Activated CD8-positive, alpha-beta T cell treated with anti-CD3 and anti-CD28 coated beads, Interleukin-2, amount 10 ng/mL, durations not matched to agents 7 days and 5 days (primary cell): ENCODE results near the gene TUBGCP2. TPM values are rescaled to one million over a fixed set of nuclear protein-coding genes. Genes with fewer than 3 reads are reported as not detected.

Experiments
- ATAC-seq: fragments of 150-1000 bp; cut with Tn5 transposase; one replicate; pipeline ENCODE4 v1.10.0; 2021; ENCODE audit warnings: moderate library complexity
- CTCF ChIA-PET: fragments of 350-600 bp; sonication (Branson Sonifier 250); formaldehyde crosslinking; loops from one replicate; lab custom pipeline; 2021; ENCODE audit warnings: antibody characterized with exemption; lab: Charles Lee
- POLR2A ChIA-PET: fragments of 350-600 bp; sonication (Branson Sonifier 250); formaldehyde crosslinking; loops from one replicate; lab custom pipeline; 2021; ENCODE audit warnings: antibody characterized with exemption; lab: Charles Lee
- DNase-seq: peaks from one replicate; pipeline ENCODE4 v3.0.0-alpha.2; 2020
- H3K27ac Mint-ChIP-seq: one replicate; pipeline ENCODE4 v1.8.0; 2021; ENCODE audit warnings: mild to moderate bottlenecking, mixed read lengths
- H3K27me3 Mint-ChIP-seq: one replicate; pipeline ENCODE4 v1.8.0; 2021; ENCODE audit warnings: low read depth, mixed read lengths
- H3K36me3 Mint-ChIP-seq: one replicate; pipeline ENCODE4 v1.8.0; 2021; ENCODE audit warnings: low read depth, mixed read lengths
- H3K4me1 Mint-ChIP-seq: one replicate; pipeline ENCODE4 v1.8.0; 2021; ENCODE audit warnings: low read depth, mixed read lengths
- H3K4me3 Mint-ChIP-seq: one replicate; pipeline ENCODE4 v1.8.0; 2021; ENCODE audit warnings: mild to moderate bottlenecking, mixed read lengths
- H3K9me3 Mint-ChIP-seq: one replicate; pipeline ENCODE4 v1.8.0; 2022; ENCODE audit warnings: mixed read lengths; ENCODE audit not compliant: insufficient read depth
- total RNA-seq, 2 experiments: library from RNA; stranded (reverse); gene quantifications; one replicate each; pipeline ENCODE4 v1.2.3, GENCODE V29; 2021

Gene TUBGCP2
- total RNA-seq, 2 experiments from 2014 or later, result 53.5 to 59.0 TPM

- H3K4me1 Mint-ChIP-seq, result peaks cover 3% of the 10 kb centered on the region
- peaks cover 5% of the 10 kb centered on the region for H3K27me3 Mint-ChIP-seq
- H3K27ac Mint-ChIP-seq, result no peak overlapping the region
- ChIA-PET CTCF (interaction anchor here (1.4 kb wide), 1 partner anchor 22 kb away, joined by 3 read pairs; no protein-coding TSS in a partner anchor), POLR2A (no interaction called here)
- H3K4me3 Mint-ChIP-seq, result no peak overlapping the region
- ATAC-seq (no peak), DNase-seq (no peak)
- H3K36me3 Mint-ChIP-seq, result no peaks in the 10 kb centered on the region
- no peaks in the 10 kb centered on the region for H3K9me3 Mint-ChIP-seq
Measured at GRCh38 chr10:133351408-133352318, 43.0 kb upstream of the TUBGCP2 start.

- Mint-ChIP-seq H3K27ac (no peak overlapping the region), H3K36me3 (no peaks in the 10 kb centered on the region), H3K9me3 (no peaks in the 10 kb centered on the region), H3K27me3 (peaks cover 5% of the 10 kb centered on the region), H3K4me3 (no peak overlapping the region), H3K4me1 (no peaks in the 10 kb centered on the region)
- no peak for DNase-seq
- ATAC-seq, result no peak
- CTCF ChIA-PET, result interaction anchor here (1.4 kb wide), 1 partner anchor 21 kb away, joined by 3 read pairs; no protein-coding TSS in a partner anchor
- POLR2A ChIA-PET, result no interaction called here
Measured at GRCh38 chr10:133350950-133351329, 42.3 kb upstream of the TUBGCP2 start.

GRCh38 chr10:133350283-133350949 lies 41.7 kb upstream of the TUBGCP2 start:
- peaks cover 10% of the 10 kb centered on the region for H3K27me3 Mint-ChIP-seq
- H3K4me1 Mint-ChIP-seq, result no peaks in the 10 kb centered on the region
- no peak overlapping the region for H3K27ac Mint-ChIP-seq
- DNase-seq, result no peak
- no peak overlapping the region for H3K4me3 Mint-ChIP-seq
- H3K9me3 Mint-ChIP-seq, result no peaks in the 10 kb centered on the region
- no peak for ATAC-seq
- CTCF ChIA-PET, result no interaction called here
- no peaks in the 10 kb centered on the region for H3K36me3 Mint-ChIP-seq
- POLR2A ChIA-PET, result no interaction called here

GRCh38 chr10:133349577-133350011 lies 40.9 kb upstream of the TUBGCP2 start:
- no peak overlapping the region for H3K27ac Mint-ChIP-seq
- ChIA-PET POLR2A (no interaction called here), CTCF (no interaction called here)
- no peaks in the 10 kb centered on the region for H3K36me3 Mint-ChIP-seq
- no peak for ATAC-seq
- no peaks in the 10 kb centered on the region for H3K4me1 Mint-ChIP-seq
- peaks cover 13% of the 10 kb centered on the region for H3K27me3 Mint-ChIP-seq
- no peaks in the 10 kb centered on the region for H3K9me3 Mint-ChIP-seq
- no peak overlapping the region for H3K4me3 Mint-ChIP-seq
- DNase-seq, result no peak

- Mint-ChIP-seq H3K4me3 (no peak overlapping the region), H3K9me3 (no peaks in the 10 kb centered on the region), H3K4me1 (no peaks in the 10 kb centered on the region), H3K27me3 (peaks cover 15% of the 10 kb centered on the region), H3K36me3 (no peaks in the 10 kb centered on the region), H3K27ac (peak overlapping the region; percentile 2)
- ChIA-PET POLR2A (no interaction called here), CTCF (no interaction called here)
- ATAC-seq (no peak), DNase-seq (no peak)
Measured at GRCh38 chr10:133349160-133349568, 40.5 kb upstream of the TUBGCP2 start.

- POLR2A ChIA-PET, result no interaction called here
- CTCF ChIA-PET, result interaction anchor here (0.8 kb wide), 1 partner anchor 18 kb away, joined by 4 read pairs; no protein-coding TSS in a partner anchor
- Mint-ChIP-seq H3K27ac (no peak overlapping the region), H3K36me3 (no peaks in the 10 kb centered on the region), H3K27me3 (peaks cover 22% of the 10 kb centered on the region), H3K4me1 (peaks cover 5% of the 10 kb centered on the region), H3K9me3 (no peaks in the 10 kb centered on the region), H3K4me3 (no peak overlapping the region)
- ATAC-seq, result no peak
- no peak for DNase-seq
Measured at GRCh38 chr10:133347710-133348517, 39.2 kb upstream of the TUBGCP2 start.

GRCh38 chr10:133346413-133346812 lies 37.7 kb upstream of the TUBGCP2 start:
- Mint-ChIP-seq H3K4me1 (peaks cover 5% of the 10 kb centered on the region), H3K9me3 (no peaks in the 10 kb centered on the region), H3K27me3 (peaks cover 30% of the 10 kb centered on the region), H3K36me3 (no peaks in the 10 kb centered on the region), H3K4me3 (no peak overlapping the region), H3K27ac (no peak overlapping the region)
- CTCF ChIA-PET, result no interaction called here
- POLR2A ChIA-PET, result no interaction called here
- DNase-seq, result no peak
- no peak for ATAC-seq

GRCh38 chr10:133344236-133344635 lies 35.6 kb upstream of the TUBGCP2 start:
- CTCF ChIA-PET, result no interaction called here
- Mint-ChIP-seq H3K27ac (no peak overlapping the region), H3K9me3 (no peaks in the 10 kb centered on the region), H3K4me3 (no peak overlapping the region), H3K27me3 (peaks cover 29% of the 10 kb centered on the region), H3K36me3 (no peaks in the 10 kb centered on the region), H3K4me1 (peaks cover 5% of the 10 kb centered on the region)
- ATAC-seq (no peak), DNase-seq (no peak)
- POLR2A ChIA-PET, result no interaction called here

- no peak overlapping the region for H3K4me3 Mint-ChIP-seq
- no peaks in the 10 kb centered on the region for H3K9me3 Mint-ChIP-seq
- H3K4me1 Mint-ChIP-seq, result peaks cover 5% of the 10 kb centered on the region
- ATAC-seq (no peak), DNase-seq (no peak)
- ChIA-PET CTCF (no interaction called here), POLR2A (no interaction called here)
- H3K36me3 Mint-ChIP-seq, result no peaks in the 10 kb centered on the region
- H3K27ac Mint-ChIP-seq, result no peak overlapping the region
- peaks cover 25% of the 10 kb centered on the region for H3K27me3 Mint-ChIP-seq
Measured at GRCh38 chr10:133343558-133343957, 34.9 kb upstream of the TUBGCP2 start.

- peaks cover 25% of the 10 kb centered on the region for H3K27me3 Mint-ChIP-seq
- H3K4me3 Mint-ChIP-seq, result no peak overlapping the region
- DNase-seq (no peak), ATAC-seq (no peak)
- no peaks in the 10 kb centered on the region for H3K9me3 Mint-ChIP-seq
- H3K36me3 Mint-ChIP-seq, result no peaks in the 10 kb centered on the region
- POLR2A ChIA-PET, result no interaction called here
- no peak overlapping the region for H3K27ac Mint-ChIP-seq
- peaks cover 5% of the 10 kb centered on the region for H3K4me1 Mint-ChIP-seq
- CTCF ChIA-PET, result no interaction called here
Measured at GRCh38 chr10:133342942-133343341, 34.3 kb upstream of the TUBGCP2 start.

GRCh38 chr10:133341983-133342382 lies 33.3 kb upstream of the TUBGCP2 start:
- POLR2A ChIA-PET, result no interaction called here
- ATAC-seq, result no peak

More at GRCh38 chr10:133341983-133342382, 33.3 kb upstream of the TUBGCP2 start:
- Mint-ChIP-seq H3K4me1 (peaks cover 5% of the 10 kb centered on the region), H3K27me3 (peaks cover 25% of the 10 kb centered on the region), H3K9me3 (no peaks in the 10 kb centered on the region), H3K27ac (no peak overlapping the region), H3K36me3 (no peaks in the 10 kb centered on the region), H3K4me3 (no peak overlapping the region)
- CTCF ChIA-PET, result interaction anchor here (1.6 kb wide), 1 partner anchor 12 kb away, joined by 7 read pairs; no protein-coding TSS in a partner anchor
- no peak for DNase-seq
